HepG2 (cell line): Measurements from ENCODE around the gene LMAN2L. TPM values are rescaled to one million over a fixed set of nuclear protein-coding genes. Genes with fewer than 3 reads are reported as not detected.
A peak's percentile ranks its signal among the peaks of the same experiment; 100 is the strongest.

Experiments
- ARNTL ChIP-seq: sonication (generic); formaldehyde crosslinking; IDR thresholded peaks from 2 replicates; pipeline ENCODE4 v1.4.0; 2020; ENCODE audit warnings: mild to moderate bottlenecking, missing genetic modification reagents
- CBX2 ChIP-seq, 2 experiments: fragments of 200-600 bp in 1 of 2; sonication (generic); formaldehyde crosslinking in 1 of 2; IDR thresholded peaks; 2 replicates each; pipeline versions ENCODE4 v1.7.0 to v1.8.1; 2018 to 2022; ENCODE audit warnings: low read depth in 2 of 2, low read length in 1 of 2, mild to moderate bottlenecking in 1 of 2, missing genetic modification reagents in 1 of 2
- ESRRA ChIP-seq: sonication (generic); formaldehyde crosslinking; IDR thresholded peaks from 2 replicates; pipeline ENCODE4 v1.5.1; 2020; ENCODE audit warnings: mild to moderate bottlenecking, low read depth, missing genetic modification reagents
- FOXA3 ChIP-seq: IDR thresholded peaks from 2 replicates; pipeline ENCODE4 v1.6.1; 2016; ENCODE audit warnings: missing genetic modification reagents, missing compliant biosample characterization
- FOXC1 ChIP-seq: sonication (generic); formaldehyde crosslinking; IDR thresholded peaks from 2 replicates; pipeline ENCODE4 v1.8.0; 2022; ENCODE audit warnings: mild to moderate bottlenecking, missing genetic modification reagents, borderline replicate concordance
- GMEB1 ChIP-seq: sonication (generic); formaldehyde crosslinking; IDR thresholded peaks from 2 replicates; pipeline ENCODE4 v1.5.1; 2020; ENCODE audit warnings: missing genetic modification reagents, mild to moderate bottlenecking, borderline replicate concordance
- HNRNPUL1 ChIP-seq: fragments of 200-400 bp; formaldehyde crosslinking; IDR thresholded peaks from 2 replicates; pipeline ENCODE4 v1.6.1; 2017; ENCODE audit warnings: low read depth, mild to moderate bottlenecking, low read length, moderate library complexity
- JARID2 ChIP-seq: sonication (generic); formaldehyde crosslinking; IDR thresholded peaks from 2 replicates; pipeline ENCODE4 v1.8.1; 2023; ENCODE audit warnings: missing genetic modification reagents, inconsistent platforms; ENCODE audit not compliant: insufficient replicate concordance
- NCOA2 ChIP-seq: sonication (generic); formaldehyde crosslinking; IDR thresholded peaks from 2 replicates; pipeline ENCODE4 v1.8.0; 2022; ENCODE audit warnings: inconsistent platforms
- NCOA5 ChIP-seq: sonication (generic); formaldehyde crosslinking; IDR thresholded peaks from 2 replicates; pipeline ENCODE4 v1.4.0; 2020; ENCODE audit warnings: missing genetic modification reagents
- NR2F6 ChIP-seq, 2 experiments: IDR thresholded peaks; 2 replicates each; pipeline ENCODE4 v1.6.1; 2016; ENCODE audit warnings: antibody characterized with exemption in 1 of 2, mild to moderate bottlenecking in 1 of 2
- PRMT3 ChIP-seq: sonication (generic); formaldehyde crosslinking; IDR thresholded peaks from 2 replicates; pipeline ENCODE4 v1.8.1; 2022; ENCODE audit warnings: low read depth, mild to moderate bottlenecking, moderate library complexity, missing genetic modification reagents, borderline replicate concordance
- RBM22 ChIP-seq: fragments of 200-400 bp; formaldehyde crosslinking; optimal IDR thresholded peaks from 2 replicates; pipeline ENCODE3; 2017; ENCODE audit warnings: mild to moderate bottlenecking, low read length, moderate library complexity
- SMAD3 ChIP-seq: sonication (generic); formaldehyde crosslinking; IDR thresholded peaks from 2 replicates; pipeline ENCODE4 v1.4.0; 2020; ENCODE audit warnings: missing genetic modification reagents
- SMYD3 ChIP-seq: sonication (generic); formaldehyde crosslinking; IDR thresholded peaks from 2 replicates; pipeline ENCODE4 v1.8.1; 2023; ENCODE audit warnings: mild to moderate bottlenecking, missing genetic modification reagents
- ZHX1 ChIP-seq: sonication (generic); formaldehyde crosslinking; IDR thresholded peaks from 2 replicates; pipeline ENCODE4 v1.8.1; 2022; ENCODE audit warnings: low read depth, mild to moderate bottlenecking, missing genetic modification reagents
- ZNF10 ChIP-seq: sonication (generic); formaldehyde crosslinking; IDR thresholded peaks from 2 replicates; pipeline ENCODE4 v1.4.0; 2020; ENCODE audit warnings: mild to moderate bottlenecking, low read depth, missing genetic modification reagents, borderline replicate concordance
- ZNF251 ChIP-seq: sonication (generic); formaldehyde crosslinking; IDR thresholded peaks from 2 replicates; pipeline ENCODE4 v1.9.0; 2021; ENCODE audit warnings: mild to moderate bottlenecking, missing genetic modification reagents
- ZNF253 ChIP-seq: sonication (generic); formaldehyde crosslinking; IDR thresholded peaks from 2 replicates; pipeline ENCODE4 v1.8.0; 2022; ENCODE audit warnings: mild to moderate bottlenecking, missing genetic modification reagents, borderline replicate concordance
- ZNF282 ChIP-seq: fragments of 450-650 bp; IDR thresholded peaks from 2 replicates; pipeline ENCODE4 v1.6.1; 2018; ENCODE audit not compliant: partially characterized antibody
- ZNF33B ChIP-seq: sonication (generic); formaldehyde crosslinking; IDR thresholded peaks from 2 replicates; pipeline ENCODE4 v1.5.1; 2020; ENCODE audit warnings: mild to moderate bottlenecking, missing genetic modification reagents
- ZNF543 ChIP-seq: sonication (generic); formaldehyde crosslinking; IDR thresholded peaks from 2 replicates; pipeline ENCODE4 v1.4.0; 2020; ENCODE audit warnings: mild to moderate bottlenecking, missing genetic modification reagents
- ZNF549 ChIP-seq: sonication (generic); formaldehyde crosslinking; IDR thresholded peaks from 2 replicates; pipeline ENCODE4 v1.5.0; 2020; ENCODE audit warnings: missing genetic modification reagents
- ZNF740 ChIP-seq: sonication (generic); formaldehyde crosslinking; IDR thresholded peaks from 2 replicates; pipeline ENCODE4 v1.4.0; 2020; ENCODE audit warnings: missing genetic modification reagents
- ZSCAN22 ChIP-seq: sonication (generic); formaldehyde crosslinking; IDR thresholded peaks from 2 replicates; pipeline ENCODE4 v1.4.0; 2020; ENCODE audit warnings: mild to moderate bottlenecking, missing genetic modification reagents
- polyA plus RNA-seq, 8 experiments: library from polyadenylated mRNA; depleted of rRNA in 3 of 8; stranded (reverse) in 7 of 8; unstranded in 1 of 8; fragments of >200 nt; fragmentation: Illumina TruSeq in 4 of 8; extraction: Trizol in 4 of 8; gene quantifications; 2 replicates each; pipeline versions ENCODE4 v1.2.1 to v1.2.3, GENCODE V29; 2011 to 2016; ENCODE audit warnings: low read depth in 4 of 8, missing spikeins in 1 of 8, mixed read lengths in 1 of 8; ENCODE audit not compliant: insufficient read depth in 1 of 8
- total RNA-seq, 5 experiments: library from RNA; depleted of rRNA; stranded (reverse); fragments of >200 nt; fragmentation: Illumina TruSeq; extraction: Trizol; gene quantifications; 2 replicates each; pipeline ENCODE4 v1.2.3, GENCODE V29; 2016; ENCODE audit warnings: low read depth in 1 of 5

LMAN2L gene
- total and polyA plus RNA-seq, 2 of the 13 experiments (the other 11 are each of a cell fraction or from before 2014, with no cell fraction given), result 39.1 to 57.9 TPM

- TF ChIP-seq ZHX1 (peak; percentile 25; the same call in 1 of the 2 replicates), NCOA5 (CRISPR knock-in tag) (no peak), ZNF543 (CRISPR knock-in tag) (0 out of 2 replicates have a peak, but pooled peaks have one; percentile 2), ZNF740 (CRISPR knock-in tag) (no peak), JARID2 (CRISPR knock-in tag) (peak; percentile 17), CBX2 (IDR thresholded peaks at IDR 0.05; ENCODE audit: low read depth, low read length) (no peak), CBX2 (CRISPR knock-in tag; IDR thresholded peaks at IDR 0.05; ENCODE audit: low read depth) (no peak), ZNF251 (CRISPR knock-in tag) (no peak), NR2F6 (IDR thresholded peaks at IDR 0.05) (no peak), NR2F6 (CRISPR knock-in tag; IDR thresholded peaks at IDR 0.05) (peak; percentile 39; the same call in 1 of the 2 replicates), ZSCAN22 (CRISPR knock-in tag) (no peak), ZNF549 (CRISPR knock-in tag) (no peak), FOXC1 (peak; percentile 61; the same call in 1 of the 2 replicates), GMEB1 (no peak), ZNF253 (CRISPR knock-in tag) (no peak), ZNF10 (CRISPR knock-in tag) (no peak), SMAD3 (CRISPR knock-in tag) (no peak), NCOA2 (CRISPR knock-in tag) (peak; percentile 38; the same call in 1 of the 2 replicates), HNRNPUL1 (no peak), RBM22 (no peak), SMYD3 (CRISPR knock-in tag) (no peak), ZNF282 (no peak), ESRRA (no peak), ARNTL (CRISPR knock-in tag) (peak; percentile 21; the same call in 1 of the 2 replicates), FOXA3 (CRISPR knock-in tag) (no peak), ZNF33B (CRISPR knock-in tag) (0 out of 2 replicates have a peak, but pooled peaks have one; percentile 14), PRMT3 (CRISPR knock-in tag) (no peak)
These were observed 20.4 kb upstream of the LMAN2L start, which contains the start of gene CNNM4 (continued) for GRCh38 chr2:96760036-96760985.
